ENCODE measurements around the gene BAD. TPM values are rescaled to one million over a fixed set of nuclear protein-coding genes. Genes with fewer than 3 reads are reported as not detected.

BAD gene
- total and polyA plus RNA-seq, 2 of the 13 experiments (the other 11 are each of a cell fraction or from before 2014, with no cell fraction given) = 17.9 to 28.5 TPM

DNA sequence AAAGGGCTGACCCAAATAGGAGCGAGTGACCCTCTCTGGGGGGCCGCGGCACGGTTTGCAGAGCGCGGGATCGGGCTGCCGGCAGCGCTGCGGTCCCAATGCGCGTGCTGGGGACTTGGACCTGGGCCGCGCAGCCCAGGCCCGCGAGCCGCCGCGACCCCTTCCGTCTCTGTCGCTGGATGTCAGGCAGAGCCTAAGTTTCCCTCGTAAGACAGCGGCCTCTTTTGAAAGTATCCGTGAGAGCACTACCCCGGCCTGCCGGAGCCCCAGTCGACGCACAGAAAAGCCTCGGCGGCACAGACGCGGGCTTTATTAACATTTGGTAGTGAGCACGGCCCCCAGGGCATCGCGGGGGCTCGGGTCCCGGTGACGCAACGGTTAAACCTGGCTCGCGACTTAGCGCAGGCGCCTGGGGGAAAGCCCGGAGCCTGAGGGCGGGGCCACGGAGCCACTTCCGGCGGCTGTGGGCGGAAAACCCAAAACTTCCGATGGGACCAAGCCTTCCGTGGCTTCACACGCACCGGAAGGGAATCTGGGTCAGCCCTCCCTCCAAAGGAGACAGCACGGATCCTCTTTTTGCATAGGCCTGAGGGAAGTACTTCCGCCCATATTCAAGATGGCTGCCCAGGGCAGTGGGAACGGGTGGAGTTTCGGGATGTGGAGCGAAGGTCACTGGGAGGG, 14.8 kb downstream of the BAD start (continued):
- no peak for TF ChIP-seq RCOR2 (CRISPR knock-in tag; IDR thresholded peaks at IDR 0.05)
- peak; percentile 59; the same call in 1 of the 2 replicates for TF ChIP-seq SRF (IDR thresholded peaks at IDR 0.05; ENCODE audit: low read depth, low read length)
- peak; percentile 88 for TF ChIP-seq CEBPG (CRISPR knock-in tag; IDR thresholded peaks at IDR 0.05)
- TF ChIP-seq ISX (CRISPR knock-in tag; conservative IDR thresholded peaks at IDR 0.05) = no peak
- TF ChIP-seq, protein P1, sequence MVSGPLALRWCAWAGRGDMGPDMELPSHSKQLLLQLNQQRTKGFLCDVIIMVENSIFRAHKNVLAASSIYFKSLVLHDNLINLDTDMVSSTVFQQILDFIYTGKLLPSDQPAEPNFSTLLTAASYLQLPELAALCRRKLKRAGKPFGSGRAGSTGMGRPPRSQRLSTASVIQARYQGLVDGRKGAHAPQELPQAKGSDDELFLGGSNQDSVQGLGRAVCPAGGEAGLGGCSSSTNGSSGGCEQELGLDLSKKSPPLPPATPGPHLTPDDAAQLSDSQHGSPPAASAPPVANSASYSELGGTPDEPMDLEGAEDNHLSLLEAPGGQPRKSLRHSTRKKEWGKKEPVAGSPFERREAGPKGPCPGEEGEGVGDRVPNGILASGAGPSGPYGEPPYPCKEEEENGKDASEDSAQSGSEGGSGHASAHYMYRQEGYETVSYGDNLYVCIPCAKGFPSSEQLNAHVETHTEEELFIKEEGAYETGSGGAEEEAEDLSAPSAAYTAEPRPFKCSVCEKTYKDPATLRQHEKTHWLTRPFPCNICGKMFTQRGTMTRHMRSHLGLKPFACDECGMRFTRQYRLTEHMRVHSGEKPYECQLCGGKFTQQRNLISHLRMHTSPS (CRISPR knock-in tag; IDR thresholded peaks at IDR 0.05; ENCODE audit: low read depth) = no peak
- TF ChIP-seq MATR3 (CRISPR knock-in tag; IDR thresholded peaks at IDR 0.05) = no peak
- no peak for TF ChIP-seq NFKB2 (CRISPR knock-in tag; IDR thresholded peaks at IDR 0.05; ENCODE audit: borderline replicate concordance)
- no peak for TF ChIP-seq ZNF598 (CRISPR knock-in tag; IDR thresholded peaks at IDR 0.05; ENCODE audit: borderline replicate concordance)
- no peak for TF ChIP-seq ZNF816 (CRISPR knock-in tag; IDR thresholded peaks at IDR 0.05; ENCODE audit: borderline replicate concordance)
- TF ChIP-seq ZZZ3 (CRISPR knock-in tag; IDR thresholded peaks at IDR 0.05; ENCODE audit: borderline replicate concordance) = peak; percentile 32; the same call in 1 of the 2 replicates
- TF ChIP-seq ZNF562 (CRISPR knock-in tag; IDR thresholded peaks at IDR 0.05; ENCODE audit: borderline replicate concordance) = no peak
- TF ChIP-seq GABPB1 (CRISPR knock-in tag; IDR thresholded peaks at IDR 0.05) = peak; percentile 98
- TF ChIP-seq GATA4 (IDR thresholded peaks at IDR 0.05; ENCODE audit: borderline replicate concordance, low read depth) = no peak
- TF ChIP-seq, protein P2, sequence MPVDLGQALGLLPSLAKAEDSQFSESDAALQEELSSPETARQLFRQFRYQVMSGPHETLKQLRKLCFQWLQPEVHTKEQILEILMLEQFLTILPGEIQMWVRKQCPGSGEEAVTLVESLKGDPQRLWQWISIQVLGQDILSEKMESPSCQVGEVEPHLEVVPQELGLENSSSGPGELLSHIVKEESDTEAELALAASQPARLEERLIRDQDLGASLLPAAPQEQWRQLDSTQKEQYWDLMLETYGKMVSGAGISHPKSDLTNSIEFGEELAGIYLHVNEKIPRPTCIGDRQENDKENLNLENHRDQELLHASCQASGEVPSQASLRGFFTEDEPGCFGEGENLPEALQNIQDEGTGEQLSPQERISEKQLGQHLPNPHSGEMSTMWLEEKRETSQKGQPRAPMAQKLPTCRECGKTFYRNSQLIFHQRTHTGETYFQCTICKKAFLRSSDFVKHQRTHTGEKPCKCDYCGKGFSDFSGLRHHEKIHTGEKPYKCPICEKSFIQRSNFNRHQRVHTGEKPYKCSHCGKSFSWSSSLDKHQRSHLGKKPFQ (CRISPR knock-in tag; IDR thresholded peaks at IDR 0.05; ENCODE audit: insufficient replicate concordance) = peak; percentile 10
- TF ChIP-seq, protein P3, sequence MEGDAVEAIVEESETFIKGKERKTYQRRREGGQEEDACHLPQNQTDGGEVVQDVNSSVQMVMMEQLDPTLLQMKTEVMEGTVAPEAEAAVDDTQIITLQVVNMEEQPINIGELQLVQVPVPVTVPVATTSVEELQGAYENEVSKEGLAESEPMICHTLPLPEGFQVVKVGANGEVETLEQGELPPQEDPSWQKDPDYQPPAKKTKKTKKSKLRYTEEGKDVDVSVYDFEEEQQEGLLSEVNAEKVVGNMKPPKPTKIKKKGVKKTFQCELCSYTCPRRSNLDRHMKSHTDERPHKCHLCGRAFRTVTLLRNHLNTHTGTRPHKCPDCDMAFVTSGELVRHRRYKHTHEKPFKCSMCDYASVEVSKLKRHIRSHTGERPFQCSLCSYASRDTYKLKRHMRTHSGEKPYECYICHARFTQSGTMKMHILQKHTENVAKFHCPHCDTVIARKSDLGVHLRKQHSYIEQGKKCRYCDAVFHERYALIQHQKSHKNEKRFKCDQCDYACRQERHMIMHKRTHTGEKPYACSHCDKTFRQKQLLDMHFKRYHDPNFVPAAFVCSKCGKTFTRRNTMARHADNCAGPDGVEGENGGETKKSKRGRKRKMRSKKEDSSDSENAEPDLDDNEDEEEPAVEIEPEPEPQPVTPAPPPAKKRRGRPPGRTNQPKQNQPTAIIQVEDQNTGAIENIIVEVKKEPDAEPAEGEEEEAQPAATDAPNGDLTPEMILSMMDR (CRISPR knock-in tag; IDR thresholded peaks at IDR 0.05) = peak; percentile 29; the same call in 1 of the 2 replicates
- no peak for TF ChIP-seq ZNF160 (CRISPR knock-in tag; IDR thresholded peaks at IDR 0.05)
- TF ChIP-seq ZNF256 (CRISPR knock-in tag; conservative IDR thresholded peaks at IDR 0.05) = no peak
- TF ChIP-seq, protein P4, sequence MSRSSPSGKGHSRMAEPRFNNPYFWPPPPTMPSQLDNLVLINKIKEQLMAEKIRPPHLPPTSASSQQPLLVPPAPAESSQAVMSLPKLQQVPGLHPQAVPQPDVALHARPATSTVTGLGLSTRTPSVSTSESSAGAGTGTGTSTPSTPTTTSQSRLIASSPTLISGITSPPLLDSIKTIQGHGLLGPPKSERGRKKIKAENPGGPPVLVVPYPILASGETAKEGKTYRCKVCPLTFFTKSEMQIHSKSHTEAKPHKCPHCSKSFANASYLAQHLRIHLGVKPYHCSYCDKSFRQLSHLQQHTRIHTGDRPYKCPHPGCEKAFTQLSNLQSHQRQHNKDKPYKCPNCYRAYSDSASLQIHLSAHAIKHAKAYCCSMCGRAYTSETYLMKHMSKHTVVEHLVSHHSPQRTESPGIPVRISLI (CRISPR knock-in tag; IDR thresholded peaks at IDR 0.05; ENCODE audit: borderline replicate concordance) = no peak; the same call in 1 of the 2 replicates
- TF ChIP-seq DNMT1 (CRISPR knock-in tag; IDR thresholded peaks at IDR 0.05) = no peak
- TF ChIP-seq ZFP90 (CRISPR knock-in tag; IDR thresholded peaks at IDR 0.05; ENCODE audit: borderline replicate concordance) = no peak
- peak; percentile 54; the same call in 1 of the 2 replicates for TF ChIP-seq ZNF30 (CRISPR knock-in tag; IDR thresholded peaks at IDR 0.05)
- TF ChIP-seq REXO4 (CRISPR knock-in tag; IDR thresholded peaks at IDR 0.05; ENCODE audit: borderline replicate concordance) = no peak
- no peak for TF ChIP-seq ATRX (CRISPR knock-in tag; IDR thresholded peaks at IDR 0.05; ENCODE audit: borderline replicate concordance)
- no peak for TF ChIP-seq IKZF1 (IDR thresholded peaks at IDR 0.05)
- TF ChIP-seq ZBTB21 (CRISPR knock-in tag; IDR thresholded peaks at IDR 0.05) = no peak
- peak; percentile 45 for TF ChIP-seq TBL1XR1 (IDR thresholded peaks at IDR 0.05; ENCODE audit: borderline replicate concordance, low read length, partially characterized antibody)
